MCF 10A (cell line): Measurements from ENCODE around the gene CCSER2. TPM values are rescaled to one million over a fixed set of nuclear protein-coding genes. Genes with fewer than 3 reads are reported as not detected.
A peak's percentile ranks its signal among the peaks of the same experiment; 100 is the strongest.

Experiments used
- BruUV-seq: library from RNA; stranded (reverse); fragments of 400-500 nt; replicated peaks from 2 replicates; lab custom pipeline; 2021; lab: Mats Ljungman, UMichigan
- CTCF ChIA-PET: fragments of 300-600 bp; sonication (Branson Sonifier 250); formaldehyde crosslinking; extraction: SDS; loops from one replicate; lab custom pipeline; 2021; ENCODE audit warnings: antibody characterized with exemption, inconsistent platforms; lab: Yijun Ruan, JAX
- POLR2A ChIA-PET: fragments of 300-600, 350-650 bp; sonication (Branson Sonifier 250); formaldehyde crosslinking; extraction: SDS; loops from one replicate; lab custom pipeline; 2020; ENCODE audit warnings: antibody characterized with exemption, inconsistent platforms; lab: Yijun Ruan, JAX
- DNase-seq: peaks from one replicate; pipeline ENCODE4 v3.0.0-alpha.2; 2018; ENCODE audit not compliant: unreplicated experiment
- H3K27ac Mint-ChIP-seq: one replicate; pipeline ENCODE4 v1.8.0; 2022; ENCODE audit warnings: mild to moderate bottlenecking, low read depth, mixed read lengths; ENCODE audit not compliant: unreplicated experiment
- H3K27me3 Mint-ChIP-seq: one replicate; pipeline ENCODE4 v1.8.0; 2022; ENCODE audit warnings: mixed read lengths; ENCODE audit not compliant: insufficient read depth, unreplicated experiment
- H3K36me3 Mint-ChIP-seq: one replicate; pipeline ENCODE4 v1.8.0; 2022; ENCODE audit warnings: mild to moderate bottlenecking, moderate library complexity, mixed read lengths; ENCODE audit not compliant: insufficient read depth, unreplicated experiment
- H3K4me1 Mint-ChIP-seq: one replicate; pipeline ENCODE4 v1.8.0; 2022; ENCODE audit warnings: mixed read lengths; ENCODE audit not compliant: insufficient read depth, unreplicated experiment
- H3K4me3 Mint-ChIP-seq: one replicate; pipeline ENCODE4 v1.8.0; 2022; ENCODE audit warnings: mild to moderate bottlenecking, moderate library complexity, mixed read lengths; ENCODE audit not compliant: unreplicated experiment
- H3K9me3 Mint-ChIP-seq: one replicate; pipeline ENCODE4 v1.8.0; 2022; ENCODE audit warnings: mixed read lengths; ENCODE audit not compliant: unreplicated experiment
- CTCF ChIP-seq: fragments of 200-600 bp; IDR thresholded peaks from one replicate; pipeline ENCODE4 v1.8.0; 2022; ENCODE audit warnings: antibody characterized with exemption, mild to moderate bottlenecking; ENCODE audit not compliant: unreplicated experiment
- intact Hi-C: fragments of 100-400 bp; cut with micrococcal nuclease; formaldehyde crosslinking; loops from 2 replicates; pipeline ENCODE4 v1.14.1; 2022
- total RNA-seq: library from RNA; stranded (reverse); gene quantifications from 2 replicates; pipeline ENCODE4 v1.2.3, GENCODE V29; 2022

CCSER2 gene
- total RNA-seq, 1 experiment from 2014 or later = 70.0 TPM

GRCh38 chr10:84415539-84416244 lies 87.3 kb downstream of the CCSER2 start:
- intact Hi-C loops = no loop called here
- peak; percentile 79 for DNase-seq
- ChIA-PET POLR2A (no interaction called here), CTCF (interaction anchor here (0.8 to 1.0 kb wide), 2 partner anchors 22 to 61 kb away, joined by 3 to 4 read pairs; no protein-coding TSS in a partner anchor)
- TF ChIP-seq CTCF = no peak
- Mint-ChIP-seq H3K36me3 (peaks cover under 1% of the 10 kb centered on the region), H3K27ac (no peak overlapping the region), H3K4me3 (peak overlapping the region; percentile 53), H3K9me3 (peaks cover 29% of the 10 kb centered on the region), H3K27me3 (no peaks in the 10 kb centered on the region), H3K4me1 (peaks cover 8% of the 10 kb centered on the region)
- BruUV-seq = no TSS peak

GRCh38 chr10:84416245-84416555 lies 87.8 kb downstream of the CCSER2 start:
- ChIA-PET CTCF (interaction anchor here (0.7 kb wide), 1 partner anchor 31 kb away, joined by 4 read pairs; no protein-coding TSS in a partner anchor), POLR2A (no interaction called here)
- no peak for TF ChIP-seq CTCF
- no peak for DNase-seq
- H3K36me3 Mint-ChIP-seq = peaks cover 5% of the 10 kb centered on the region
- no peak overlapping the region for H3K27ac Mint-ChIP-seq
- BruUV-seq = no TSS peak
- peaks cover 29% of the 10 kb centered on the region for H3K9me3 Mint-ChIP-seq
- no peaks in the 10 kb centered on the region for H3K27me3 Mint-ChIP-seq
- H3K4me1 Mint-ChIP-seq = peaks cover 8% of the 10 kb centered on the region
- H3K4me3 Mint-ChIP-seq = peak overlapping the region; percentile 53
- intact Hi-C loops = no loop called here

GRCh38 chr10:84423719-84424118 lies 95.3 kb downstream of the CCSER2 start:
- no peaks in the 10 kb centered on the region for H3K27me3 Mint-ChIP-seq
- H3K36me3 Mint-ChIP-seq = peaks cover 13% of the 10 kb centered on the region
- no TSS peak for BruUV-seq
- H3K9me3 Mint-ChIP-seq = no peaks in the 10 kb centered on the region
- POLR2A ChIA-PET = no interaction called here
- no peak overlapping the region for H3K4me3 Mint-ChIP-seq
- no peak for TF ChIP-seq CTCF
- H3K4me1 Mint-ChIP-seq = peaks cover 17% of the 10 kb centered on the region
- CTCF ChIA-PET = interaction anchor here (1.0 to 2.0 kb wide), 3 partner anchors 113 to 157 kb away, joined by 3 to 7 read pairs (median 3); no protein-coding TSS in a partner anchor
- H3K27ac Mint-ChIP-seq = peak overlapping the region; percentile 97
- intact Hi-C loops = no loop called here
- DNase-seq = no peak

- H3K27ac Mint-ChIP-seq = peak overlapping the region; percentile 97
- peaks cover 14% of the 10 kb centered on the region for H3K36me3 Mint-ChIP-seq
- CTCF ChIA-PET = interaction anchor here (0.5 to 2.0 kb wide), 6 partner anchors 50 to 132 kb away, joined by 3 to 7 read pairs (median 4); no protein-coding TSS in a partner anchor
- intact Hi-C loops = no loop called here
- H3K4me3 Mint-ChIP-seq = peak overlapping the region; percentile 71
- POLR2A ChIA-PET = interaction anchor here (0.6 to 1.5 kb wide), 8 partner anchors 13 to 75 kb away, joined by 3 to 5 read pairs (median 4); no protein-coding TSS in a partner anchor
- no peaks in the 10 kb centered on the region for H3K9me3 Mint-ChIP-seq
- no TSS peak for BruUV-seq
- TF ChIP-seq CTCF = no peak
- no peaks in the 10 kb centered on the region for H3K27me3 Mint-ChIP-seq
- DNase-seq = peak; percentile 79
- peaks cover 24% of the 10 kb centered on the region for H3K4me1 Mint-ChIP-seq
Observed at GRCh38 chr10:84424731-84425167, 96.4 kb downstream of the CCSER2 start.
